CD4-positive, alpha-beta T cell treated with Interleukin-10 for 1 hour (primary cell): ENCODE data around the gene TRIO.
A peak's percentile ranks its signal among the peaks of the same experiment; 100 is the strongest.

ENCODE experiments used
- DNase-seq: peaks from one replicate; pipeline ENCODE4 v3.0.0-alpha.2; 2020

The TRIO gene

GRCh38 chr5:14341571-14342230 is 198.6 kb downstream of the TRIO start:
- no peak for DNase-seq

GRCh38 chr5:14342306-14342705 is 199.2 kb downstream of the TRIO start:
- no peak for DNase-seq

- no peak for DNase-seq
These were observed 200.2 kb downstream of the TRIO start for GRCh38 chr5:14343376-14343775.

- DNase-seq, result no peak
These were observed 204.4 kb downstream of the TRIO start for GRCh38 chr5:14347522-14347921.

GRCh38 chr5:14348142-14348541 is 205.0 kb downstream of the TRIO start:
- no peak for DNase-seq

GRCh38 chr5:14349029-14349428 is 205.9 kb downstream of the TRIO start:
- no peak for DNase-seq

GRCh38 chr5:14351086-14351661 is 208.0 kb downstream of the TRIO start:
- no peak for DNase-seq

- DNase-seq, result peak; percentile 65
These were observed 208.9 kb downstream of the TRIO start for GRCh38 chr5:14351845-14352712.

GRCh38 chr5:14353726-14354474 is 210.8 kb downstream of the TRIO start:
- no peak for DNase-seq

GRCh38 chr5:14355391-14355790 is 212.2 kb downstream of the TRIO start:
- DNase-seq, result no peak

GRCh38 chr5:14356305-14356704 is 213.2 kb downstream of the TRIO start:
- no peak for DNase-seq

GRCh38 chr5:14357441-14357840 is 214.3 kb downstream of the TRIO start:
- no peak for DNase-seq

- DNase-seq, result no peak
These were observed 214.7 kb downstream of the TRIO start for GRCh38 chr5:14357851-14358250.

GRCh38 chr5:14358536-14358935 is 215.4 kb downstream of the TRIO start:
- no peak for DNase-seq

GRCh38 chr5:14359069-14360043 is 216.2 kb downstream of the TRIO start:
- DNase-seq, result no peak

GRCh38 chr5:14362491-14362890 is 219.3 kb downstream of the TRIO start:
- no peak for DNase-seq

GRCh38 chr5:14364096-14364495 is 221.0 kb downstream of the TRIO start:
- peak; percentile 29 for DNase-seq

GRCh38 chr5:14364576-14365472 is 221.7 kb downstream of the TRIO start:
- peak; percentile 13 for DNase-seq

GRCh38 chr5:14365831-14366430 is 222.8 kb downstream of the TRIO start:
- DNase-seq, result peak; percentile 26

- no peak for DNase-seq
These were observed 223.6 kb downstream of the TRIO start for GRCh38 chr5:14366763-14367162.
